ENCODE data around the gene RUBCNL.

RUBCNL gene

DNA sequence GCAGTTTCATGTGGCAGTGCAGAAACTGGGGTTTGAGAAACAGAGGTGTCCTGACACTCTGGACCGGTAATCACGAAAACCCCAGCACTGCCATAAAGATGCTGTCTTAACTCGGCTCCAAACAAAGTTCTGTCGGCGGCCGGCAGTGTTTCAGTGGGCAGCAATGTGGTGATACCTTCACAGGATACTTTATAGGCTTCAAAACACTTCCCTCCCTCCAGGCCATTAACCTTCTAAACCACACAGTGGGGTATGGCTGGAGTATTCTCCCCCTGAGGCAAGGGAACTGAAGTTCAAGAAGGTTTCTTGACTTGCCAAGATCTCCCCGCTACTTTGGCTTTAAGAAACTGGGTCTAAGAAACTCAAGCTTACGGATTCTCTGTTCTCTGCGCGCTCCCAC lies 1.1 kb downstream of the RUBCNL start:
- no peak overlapping the region for H3K27ac ChIP-seq
- CTCF ChIA-PET, result no interaction called here

GRCh38 chr13:46383383-46383782 lies 3.7 kb downstream of the RUBCNL start:
- no peak for DNase-seq (ENCODE audit: low spot score)
- H3K27ac ChIP-seq, result no peak overlapping the region
- CTCF ChIA-PET, result no interaction called here
- POLR2A ChIA-PET (ENCODE audit: low non-redundant PET), result no interaction called here
- TF ChIP-seq CTCF (conservative IDR thresholded peaks at IDR 0.05; ENCODE audit: low read depth), result no peak

More for the DNA sequence above, 1.1 kb downstream of the RUBCNL start:
- TF ChIP-seq CTCF (conservative IDR thresholded peaks at IDR 0.05; ENCODE audit: low read depth), result no peak
- DNase-seq (ENCODE audit: low spot score), result no peak
- POLR2A ChIA-PET (ENCODE audit: low non-redundant PET), result no interaction called here

DNA sequence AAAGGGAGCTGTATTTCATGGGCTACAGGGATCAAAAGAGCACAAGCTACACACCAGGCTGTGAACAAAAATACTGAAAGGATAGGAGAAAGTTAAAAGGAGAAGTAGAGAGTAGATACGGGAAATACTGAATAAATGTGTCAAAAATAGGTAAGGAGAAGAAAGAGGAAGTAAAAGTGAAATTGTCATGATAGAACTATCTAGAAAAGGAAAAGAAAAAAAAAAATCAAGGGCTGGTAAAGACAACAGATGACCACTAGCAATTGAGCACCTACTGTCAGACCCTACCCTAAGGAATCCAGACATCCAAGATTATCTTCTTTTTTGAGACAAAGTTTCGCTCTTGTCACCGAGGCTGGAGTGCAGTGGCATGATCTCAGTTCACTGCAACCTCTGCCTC lies 4.8 kb downstream of the RUBCNL start:
- POLR2A ChIA-PET (ENCODE audit: low non-redundant PET), result no interaction called here
- TF ChIP-seq CTCF (conservative IDR thresholded peaks at IDR 0.05; ENCODE audit: low read depth), result no peak
- no peak overlapping the region for H3K27ac ChIP-seq
- CTCF ChIA-PET, result no interaction called here
- DNase-seq (ENCODE audit: low spot score), result no peak

DNA sequence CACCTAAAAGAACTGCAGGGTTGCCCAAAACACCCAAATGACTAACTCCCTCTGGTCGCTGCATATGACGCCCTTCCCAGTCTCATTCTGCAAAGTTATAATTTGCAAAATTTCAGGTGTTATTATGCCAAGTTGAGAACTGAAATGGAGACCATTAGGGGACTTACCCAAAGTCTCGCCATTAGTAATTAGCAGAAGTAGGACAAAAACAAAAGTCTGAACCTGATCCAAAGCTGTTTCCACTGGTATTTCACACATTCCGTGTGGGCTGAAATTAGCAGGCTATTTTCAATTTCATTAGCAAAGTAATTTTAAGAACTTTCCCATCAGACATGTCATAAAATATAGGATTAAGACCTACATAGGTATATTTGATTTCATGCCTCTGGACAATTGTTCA lies 6.8 kb downstream of the RUBCNL start:
- H3K27ac ChIP-seq, result no peak overlapping the region
- CTCF ChIA-PET, result no interaction called here
- POLR2A ChIA-PET (ENCODE audit: low non-redundant PET), result no interaction called here
- TF ChIP-seq CTCF (conservative IDR thresholded peaks at IDR 0.05; ENCODE audit: low read depth), result no peak
- DNase-seq (ENCODE audit: low spot score), result no peak

DNA sequence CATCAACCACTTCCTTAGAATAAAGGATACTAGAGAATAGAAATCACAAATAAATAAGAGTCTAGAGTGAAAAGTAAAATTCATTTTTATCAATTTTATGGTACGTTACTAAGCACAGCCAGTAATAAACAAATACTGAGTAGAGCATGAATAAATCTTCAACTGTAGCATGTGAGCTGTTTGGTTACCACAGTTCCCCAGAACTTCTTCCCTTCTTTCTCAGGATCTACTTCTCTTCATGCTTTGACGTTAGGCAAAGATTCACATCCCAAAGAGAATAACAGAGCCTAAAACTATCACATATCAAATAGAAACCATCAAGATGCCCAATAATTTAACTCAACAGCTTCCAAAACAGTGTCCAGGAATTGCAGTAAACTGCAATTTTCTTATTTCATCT lies 7.4 kb downstream of the RUBCNL start:
- no peak overlapping the region for H3K27ac ChIP-seq
- CTCF ChIA-PET, result no interaction called here
- no peak for DNase-seq (ENCODE audit: low spot score)
- POLR2A ChIA-PET (ENCODE audit: low non-redundant PET), result no interaction called here
- no peak for TF ChIP-seq CTCF (conservative IDR thresholded peaks at IDR 0.05; ENCODE audit: low read depth)

DNA sequence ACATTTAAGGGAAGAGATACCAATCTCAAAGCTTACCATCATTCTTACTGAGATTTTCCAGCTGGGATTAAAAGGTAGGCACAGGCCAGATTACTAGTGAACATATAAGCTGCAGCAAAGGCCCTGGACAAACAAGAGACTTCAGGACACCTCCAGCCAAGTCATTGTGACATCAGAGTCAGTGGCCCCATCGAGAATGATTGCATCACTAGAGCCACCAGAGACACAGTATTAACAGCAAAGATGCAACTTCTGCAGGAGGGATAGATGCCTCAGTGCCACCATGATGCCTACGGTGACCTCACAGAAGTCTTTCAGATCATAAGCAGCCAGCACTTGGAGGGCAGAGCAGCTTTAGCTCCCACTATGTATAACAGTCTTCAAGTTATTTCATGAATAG lies 8.6 kb downstream of the RUBCNL start:
- CTCF ChIA-PET, result interaction anchor here (0.5 to 0.7 kb wide), 2 partner anchors 9 to 65 kb away, joined by 3 read pairs; partner anchors contain the start of gene RUBCNL
- no peak for DNase-seq (ENCODE audit: low spot score)
- POLR2A ChIA-PET (ENCODE audit: low non-redundant PET), result no interaction called here
- no peak overlapping the region for H3K27ac ChIP-seq
- no peak for TF ChIP-seq CTCF (conservative IDR thresholded peaks at IDR 0.05; ENCODE audit: low read depth)

GRCh38 chr13:46377554-46377953 lies 9.5 kb downstream of the RUBCNL start:
- POLR2A ChIA-PET (ENCODE audit: low non-redundant PET), result no interaction called here
- CTCF ChIA-PET, result interaction anchor here (0.7 kb wide), 1 partner anchor 10 kb away, joined by 3 read pairs; the partner anchor contains the start of gene RUBCNL
- DNase-seq (ENCODE audit: low spot score), result no peak
- TF ChIP-seq CTCF (conservative IDR thresholded peaks at IDR 0.05; ENCODE audit: low read depth), result no peak
- no peak overlapping the region for H3K27ac ChIP-seq
